Testis (tissue), 3 donors: ENCODE results near the gene HPSE2. TPM values are rescaled to one million over a fixed set of nuclear protein-coding genes. Genes with fewer than 3 reads are reported as not detected.

ENCODE experiments used
- DNase-seq: peaks from one replicate; pipeline ENCODE4 v3.0.0-alpha.2; 2019
- H3K27ac ChIP-seq, 2 donors: fragments of 200-600 bp; sonication (generic); one replicate each; pipeline ENCODE4 v1.5.1; 2019
- H3K27me3 ChIP-seq: fragments of 200-600 bp; sonication (generic); one replicate; pipeline ENCODE4 v1.5.1; 2019
- H3K36me3 ChIP-seq: fragments of 200-600 bp; sonication (generic); one replicate; pipeline ENCODE4 v1.5.1; 2017; ENCODE audit warnings: low read depth; ENCODE audit errors: missing control alignments
- H3K4me1 ChIP-seq: fragments of 200-600 bp; sonication (generic); one replicate; pipeline ENCODE4 v1.5.1; 2019
- H3K4me3 ChIP-seq, 2 donors: fragments of 200-600 bp; sonication (generic); one replicate each; pipeline ENCODE4 v1.5.1; 2017 to 2019
- H3K9me3 ChIP-seq: fragments of 200-600 bp; sonication (generic); one replicate; pipeline ENCODE4 v1.5.1; 2017
- POLR2A ChIP-seq: fragments of 450-650 bp; IDR thresholded peaks from one replicate; pipeline ENCODE4 v1.6.1; 2017; ENCODE audit warnings: antibody characterized with exemption, mild to moderate bottlenecking, moderate library complexity
- WGBS, 2 donors: methylation state at CpG; one replicate each; pipeline ENCODE4 v1.1.5; 2018; 5-methylcytosine and 5-hydroxymethylcytosine counted together
- intact Hi-C: fragments of 100-400 bp; cut with DNase I; formaldehyde crosslinking; loops from one replicate; pipeline ENCODE4 v1.15.1; 2023; ENCODE audit warnings: low total_unique reads
- polyA plus RNA-seq: library from polyadenylated mRNA; stranded (reverse); fragments of 350-450 nt; fragmentation: Illumina TruSeq; extraction: RNeasy Lipid Tissue Mini Kit (QIAGEN cat#74804); gene quantifications from one replicate; pipeline ENCODE4 v1.2.3, GENCODE V29; 2014; ENCODE audit warnings: low read depth, low replicate concordance; ENCODE audit not compliant: insufficient read depth
- total RNA-seq, 2 donors: library from RNA; depleted of rRNA; stranded (reverse); fragments of >200 nt; gene quantifications; one replicate each; pipeline ENCODE4 v1.2.3, GENCODE V29; 2016
- TF ChIP-seq, protein P1 (sequence below), 3 experiments: fragments of 450-650 bp in 2 of 3; fragments of 200-600 bp in 1 of 3; sonication (generic) in 1 of 3; IDR thresholded peaks; one replicate each; pipeline ENCODE4 v1.5.1; 2016 to 2019; ENCODE audit warnings: antibody characterized with exemption in 3 of 3, mild to moderate bottlenecking in 2 of 3, moderate library complexity in 1 of 3

HPSE2 gene
- total and polyA plus RNA-seq, 3 donors from 2014 or later: 1.7 to 4.1 (median 2.5) TPM

DNA sequence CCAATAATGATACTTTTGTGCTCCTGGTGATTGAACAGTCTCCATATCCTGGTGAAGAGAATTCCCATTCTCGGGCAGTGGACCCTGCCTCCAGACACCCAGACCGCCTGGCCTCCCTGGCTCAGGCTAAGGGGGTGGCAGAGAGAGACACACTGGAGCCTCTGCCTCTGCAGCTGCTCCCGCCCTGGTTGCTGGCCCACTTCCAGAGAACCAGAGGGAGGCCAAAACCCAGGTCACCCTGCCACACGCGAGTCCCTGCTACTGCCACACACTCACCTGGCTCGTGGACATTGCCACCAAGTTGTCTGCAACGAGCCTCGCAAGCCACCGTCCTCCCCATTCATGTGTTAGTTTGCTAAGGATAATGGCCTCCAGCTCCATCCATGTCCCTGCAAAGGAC lies 221.8 kb downstream of the HPSE2 start:
- Histone ChIP-seq H3K9me3 (no peaks in the 10 kb centered on the region), H3K36me3 (no peaks in the 10 kb centered on the region), H3K4me3 (no peak overlapping the region), H3K4me1 (no peaks in the 10 kb centered on the region), H3K27me3 (no peaks in the 10 kb centered on the region), H3K27ac (no peak overlapping the region)
- TF ChIP-seq POLR2A: no peak
- TF ChIP-seq, protein P1, sequence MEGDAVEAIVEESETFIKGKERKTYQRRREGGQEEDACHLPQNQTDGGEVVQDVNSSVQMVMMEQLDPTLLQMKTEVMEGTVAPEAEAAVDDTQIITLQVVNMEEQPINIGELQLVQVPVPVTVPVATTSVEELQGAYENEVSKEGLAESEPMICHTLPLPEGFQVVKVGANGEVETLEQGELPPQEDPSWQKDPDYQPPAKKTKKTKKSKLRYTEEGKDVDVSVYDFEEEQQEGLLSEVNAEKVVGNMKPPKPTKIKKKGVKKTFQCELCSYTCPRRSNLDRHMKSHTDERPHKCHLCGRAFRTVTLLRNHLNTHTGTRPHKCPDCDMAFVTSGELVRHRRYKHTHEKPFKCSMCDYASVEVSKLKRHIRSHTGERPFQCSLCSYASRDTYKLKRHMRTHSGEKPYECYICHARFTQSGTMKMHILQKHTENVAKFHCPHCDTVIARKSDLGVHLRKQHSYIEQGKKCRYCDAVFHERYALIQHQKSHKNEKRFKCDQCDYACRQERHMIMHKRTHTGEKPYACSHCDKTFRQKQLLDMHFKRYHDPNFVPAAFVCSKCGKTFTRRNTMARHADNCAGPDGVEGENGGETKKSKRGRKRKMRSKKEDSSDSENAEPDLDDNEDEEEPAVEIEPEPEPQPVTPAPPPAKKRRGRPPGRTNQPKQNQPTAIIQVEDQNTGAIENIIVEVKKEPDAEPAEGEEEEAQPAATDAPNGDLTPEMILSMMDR (IDR thresholded peaks at IDR 0.05): no peak
- 89 to 94% methylated on average over 8 to 9 of the region's 9 CpGs for WGBS, 2 donors
- no peak for DNase-seq
- intact Hi-C loops: no loop called here

DNA sequence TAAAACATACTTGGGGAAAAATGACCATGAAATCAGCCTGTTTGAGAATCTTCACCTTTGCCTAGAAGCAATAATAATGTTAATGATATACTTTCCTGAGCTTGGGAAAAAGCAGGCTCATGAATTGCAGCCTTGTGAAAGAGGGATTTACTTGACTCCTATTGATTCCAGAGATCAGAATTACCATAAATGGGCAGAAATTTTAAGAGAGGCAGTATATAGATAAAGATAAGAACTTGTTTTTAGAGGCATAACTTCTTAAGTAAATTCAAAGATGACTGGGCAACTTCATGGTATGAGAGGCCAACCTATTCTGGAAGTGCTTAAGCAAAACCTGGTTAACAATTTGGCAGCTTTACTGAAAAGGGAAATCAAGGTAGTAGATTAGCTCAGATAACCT lies 225.4 kb downstream of the HPSE2 start:
- Histone ChIP-seq H3K4me3 (no peak overlapping the region), H3K4me1 (no peaks in the 10 kb centered on the region), H3K36me3 (no peaks in the 10 kb centered on the region), H3K27ac (no peak overlapping the region), H3K9me3 (no peaks in the 10 kb centered on the region), H3K27me3 (no peaks in the 10 kb centered on the region)
- intact Hi-C loops: no loop called here
- TF ChIP-seq, protein P1 (IDR thresholded peaks at IDR 0.05): no peak
- no peak for TF ChIP-seq POLR2A
- DNase-seq: no peak

DNA sequence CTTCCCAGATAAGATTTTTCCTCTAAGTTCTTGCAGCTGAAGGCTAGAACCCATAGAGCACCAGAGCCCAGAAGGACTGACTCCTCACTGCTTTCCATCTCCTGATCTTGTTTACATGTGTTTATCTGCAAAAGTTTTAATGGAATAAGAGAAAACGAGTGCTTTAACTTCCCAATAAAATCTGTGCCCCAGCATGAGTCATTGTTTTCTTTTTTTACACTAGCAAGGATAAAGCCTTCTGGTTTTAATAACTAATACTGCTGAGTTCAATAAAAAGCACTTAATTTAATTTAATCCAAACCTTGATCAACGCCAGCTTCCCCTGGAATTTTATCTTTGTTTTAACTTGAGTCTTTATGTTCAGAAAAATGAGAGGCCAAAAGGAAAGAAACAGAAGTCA lies 227.6 kb downstream of the HPSE2 start:
- Histone ChIP-seq H3K9me3 (no peaks in the 10 kb centered on the region), H3K27me3 (no peaks in the 10 kb centered on the region), H3K27ac (no peak overlapping the region), H3K36me3 (no peaks in the 10 kb centered on the region), H3K4me3 (no peak overlapping the region), H3K4me1 (no peaks in the 10 kb centered on the region)
- DNase-seq: no peak
- WGBS, 2 donors: 55 to 67% methylated on average over 2 of the region's 2 CpGs
- intact Hi-C loops: no loop called here
- no peak for TF ChIP-seq POLR2A
- TF ChIP-seq, protein P1 (IDR thresholded peaks at IDR 0.05): no peak

DNA sequence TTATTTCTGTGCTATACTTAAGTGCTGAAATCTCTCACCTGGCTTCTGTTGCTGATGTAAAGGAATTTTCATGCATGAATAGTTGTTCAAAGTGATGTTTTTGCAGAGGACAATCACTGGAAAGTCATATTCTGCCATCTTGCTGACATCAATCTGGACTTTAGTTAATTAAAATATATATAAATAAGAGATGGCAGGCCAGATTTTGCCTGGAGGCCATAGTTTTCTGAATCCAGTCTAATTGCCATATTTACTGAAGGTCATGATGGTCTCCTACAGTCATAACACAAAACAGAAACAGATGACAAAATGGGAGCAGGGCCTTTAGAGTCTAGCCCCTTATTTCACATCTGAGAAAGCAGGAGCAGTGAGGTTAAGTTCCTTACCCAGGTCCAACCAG lies 228.2 kb downstream of the HPSE2 start:
- no peak for DNase-seq
- Histone ChIP-seq H3K4me3 (no peak overlapping the region), H3K27me3 (no peaks in the 10 kb centered on the region), H3K9me3 (no peaks in the 10 kb centered on the region), H3K36me3 (no peaks in the 10 kb centered on the region), H3K27ac (no peak overlapping the region), H3K4me1 (no peaks in the 10 kb centered on the region)
- intact Hi-C loops: no loop called here
- TF ChIP-seq, protein P1 (IDR thresholded peaks at IDR 0.05): no peak
- TF ChIP-seq POLR2A: no peak

DNA sequence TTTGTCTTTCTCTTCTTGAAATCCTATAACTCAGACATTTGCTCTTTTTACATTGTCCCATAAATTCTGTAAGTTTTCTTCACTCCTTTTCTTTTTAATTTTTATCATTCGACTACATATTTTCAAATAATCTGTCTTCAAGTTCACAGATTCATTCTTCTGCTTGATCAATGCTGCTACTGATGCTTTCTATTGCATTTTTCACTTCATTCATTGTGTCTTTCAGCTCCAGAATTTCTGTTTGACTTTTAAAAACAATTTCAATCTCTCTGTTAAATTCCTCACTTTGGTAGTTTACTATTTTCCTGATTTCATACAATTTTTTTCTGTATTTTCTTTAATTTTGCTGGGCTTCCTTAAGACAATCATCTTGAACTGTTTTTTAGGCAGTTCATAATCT lies 230.4 kb downstream of the HPSE2 start:
- H3K36me3 ChIP-seq: no peaks in the 10 kb centered on the region
- no peaks in the 10 kb centered on the region for H3K9me3 ChIP-seq
- 84 to 100% methylated on average over 1 of the region's 1 CpG for WGBS, 2 donors
- no peak for DNase-seq
- H3K4me3 ChIP-seq: no peak overlapping the region
- no peaks in the 10 kb centered on the region for H3K4me1 ChIP-seq
- intact Hi-C loops: no loop called here
- TF ChIP-seq, protein P1 (IDR thresholded peaks at IDR 0.05): no peak
- TF ChIP-seq POLR2A: no peak
- no peak overlapping the region for H3K27ac ChIP-seq
- no peaks in the 10 kb centered on the region for H3K27me3 ChIP-seq
